Measurements from ENCODE around the gene MAPK4. TPM values are rescaled to one million over a fixed set of nuclear protein-coding genes. Genes with fewer than 3 reads are reported as not detected.

The MAPK4 gene
- total RNA-seq, 1 donor from 2014 or later: 0.25 TPM

GRCh38 chr18:50715919-50716318 is 156.0 kb downstream of the MAPK4 start:
- no peak for ATAC-seq
- no peak for DNase-seq (ENCODE audit: low spot score)

GRCh38 chr18:50716902-50717301 is 157.0 kb downstream of the MAPK4 start:
- ATAC-seq (no peak), DNase-seq (ENCODE audit: low spot score) (no peak)

- no peak for DNase-seq (ENCODE audit: low spot score)
- ATAC-seq: no peak
Observed at GRCh38 chr18:50717563-50717962, 157.7 kb downstream of the MAPK4 start.

- peak; percentile 39 for ATAC-seq
- no peak for DNase-seq (ENCODE audit: low spot score)
Observed at GRCh38 chr18:50719471-50720324, 159.8 kb downstream of the MAPK4 start.

GRCh38 chr18:50720325-50720674 is 160.4 kb downstream of the MAPK4 start:
- ATAC-seq (no peak), DNase-seq (ENCODE audit: low spot score) (no peak)

GRCh38 chr18:50721006-50721405 is 161.1 kb downstream of the MAPK4 start:
- DNase-seq (ENCODE audit: low spot score): no peak
- ATAC-seq: no peak

GRCh38 chr18:50721451-50722120 is 161.7 kb downstream of the MAPK4 start:
- no peak for DNase-seq (ENCODE audit: low spot score)
- no peak for ATAC-seq

- ATAC-seq (no peak), DNase-seq (ENCODE audit: low spot score) (no peak)
Observed at GRCh38 chr18:50722311-50722710, 162.4 kb downstream of the MAPK4 start.

GRCh38 chr18:50724751-50725151 is 164.9 kb downstream of the MAPK4 start:
- DNase-seq (ENCODE audit: low spot score) (no peak), ATAC-seq (no peak)

- no peak for ATAC-seq
- DNase-seq (ENCODE audit: low spot score): no peak
Observed at GRCh38 chr18:50726960-50727589, 167.2 kb downstream of the MAPK4 start.

- no peak for DNase-seq (ENCODE audit: low spot score)
- no peak for ATAC-seq
Observed at GRCh38 chr18:50727721-50728471, 168.0 kb downstream of the MAPK4 start.

GRCh38 chr18:50729376-50729775 is 169.5 kb downstream of the MAPK4 start:
- no peak for DNase-seq (ENCODE audit: low spot score)
- no peak for ATAC-seq

- DNase-seq (ENCODE audit: low spot score) (no peak), ATAC-seq (no peak)
Observed at GRCh38 chr18:50729986-50730385, 170.1 kb downstream of the MAPK4 start.

- DNase-seq (ENCODE audit: low spot score) (no peak), ATAC-seq (no peak)
Observed at GRCh38 chr18:50734342-50734741, 174.5 kb downstream of the MAPK4 start.

GRCh38 chr18:50734886-50735285 is 175.0 kb downstream of the MAPK4 start:
- DNase-seq (ENCODE audit: low spot score) (no peak), ATAC-seq (no peak)

GRCh38 chr18:50737127-50737526 is 177.2 kb downstream of the MAPK4 start:
- ATAC-seq: no peak
- no peak for DNase-seq (ENCODE audit: low spot score)

GRCh38 chr18:50738098-50738757 is 178.3 kb downstream of the MAPK4 start:
- DNase-seq (ENCODE audit: low spot score) (no peak), ATAC-seq (no peak)

GRCh38 chr18:50742952-50743351 is 183.1 kb downstream of the MAPK4 start:
- DNase-seq (ENCODE audit: low spot score) (no peak), ATAC-seq (no peak)

GRCh38 chr18:50744253-50744652 is 184.4 kb downstream of the MAPK4 start:
- no peak for ATAC-seq
- DNase-seq (ENCODE audit: low spot score): no peak

- no peak for ATAC-seq
- no peak for DNase-seq (ENCODE audit: low spot score)
Observed at GRCh38 chr18:50745945-50746344, 186.1 kb downstream of the MAPK4 start.

GRCh38 chr18:50747849-50748242 is 188.0 kb downstream of the MAPK4 start:
- DNase-seq (ENCODE audit: low spot score): no peak
- no peak for ATAC-seq

Measured in left lobe of liver (tissue), 2 donors.